HG03139 (cell line): ENCODE data around the gene MRPL43.

Experiments
- ATAC-seq: cut with Tn5 transposase; IDR thresholded peaks from one replicate; pipeline ENCODE4 v1.9.1; 2021; ENCODE audit not compliant: unreplicated experiment

The MRPL43 gene

GRCh38 chr10:100969187-100970075 lies 17.9 kb downstream of the MRPL43 start, which contains the start of gene SEMA4G:
Gene SEMA4G, plus strand, starts transcription at chr10:100969504. Its CDS starts 3,409 bp downstream, at chr10:100972913.
- ATAC-seq: no peak

GRCh38 chr10:100968863-100969186 lies 18.5 kb downstream of the MRPL43 start:
- ATAC-seq: no peak

GRCh38 chr10:100968062-100968736 lies 19.1 kb downstream of the MRPL43 start:
- no peak for ATAC-seq

GRCh38 chr10:100967332-100967731 lies 20.0 kb downstream of the MRPL43 start:
- no peak for ATAC-seq

- ATAC-seq: no peak
Observed at GRCh38 chr10:100966887-100967286, 20.4 kb downstream of the MRPL43 start.

GRCh38 chr10:100965820-100966219 lies 21.5 kb downstream of the MRPL43 start:
- no peak for ATAC-seq

GRCh38 chr10:100963826-100964225 lies 23.5 kb downstream of the MRPL43 start:
- ATAC-seq: no peak

GRCh38 chr10:100962351-100963080 lies 24.8 kb downstream of the MRPL43 start:
- ATAC-seq: no peak

GRCh38 chr10:100960251-100960650 lies 27.0 kb downstream of the MRPL43 start:
- ATAC-seq: no peak

- ATAC-seq: no peak
Observed at GRCh38 chr10:100948916-100949315, 38.4 kb downstream of the MRPL43 start.

GRCh38 chr10:100945754-100946153 lies 41.5 kb downstream of the MRPL43 start:
- no peak for ATAC-seq

GRCh38 chr10:100943508-100943907 lies 43.8 kb downstream of the MRPL43 start:
- no peak for ATAC-seq

- no peak for ATAC-seq
Observed at GRCh38 chr10:100942229-100942628, 45.1 kb downstream of the MRPL43 start.

- no peak for ATAC-seq
Observed at GRCh38 chr10:100939763-100940344, 47.4 kb downstream of the MRPL43 start.
